DMS153 treated with DMSO at 0.1 percent for 48 hours (cell line): ENCODE measurements around the gene SPATA20.
A peak's percentile ranks its signal among the peaks of the same experiment; 100 is the strongest.

Experiments
- DNase-seq: peaks from one replicate; lab custom pipeline; 2025; ENCODE audit not compliant: unreplicated experiment; lab: John Stamatoyannopoulos, UW

SPATA20 gene

DNA sequence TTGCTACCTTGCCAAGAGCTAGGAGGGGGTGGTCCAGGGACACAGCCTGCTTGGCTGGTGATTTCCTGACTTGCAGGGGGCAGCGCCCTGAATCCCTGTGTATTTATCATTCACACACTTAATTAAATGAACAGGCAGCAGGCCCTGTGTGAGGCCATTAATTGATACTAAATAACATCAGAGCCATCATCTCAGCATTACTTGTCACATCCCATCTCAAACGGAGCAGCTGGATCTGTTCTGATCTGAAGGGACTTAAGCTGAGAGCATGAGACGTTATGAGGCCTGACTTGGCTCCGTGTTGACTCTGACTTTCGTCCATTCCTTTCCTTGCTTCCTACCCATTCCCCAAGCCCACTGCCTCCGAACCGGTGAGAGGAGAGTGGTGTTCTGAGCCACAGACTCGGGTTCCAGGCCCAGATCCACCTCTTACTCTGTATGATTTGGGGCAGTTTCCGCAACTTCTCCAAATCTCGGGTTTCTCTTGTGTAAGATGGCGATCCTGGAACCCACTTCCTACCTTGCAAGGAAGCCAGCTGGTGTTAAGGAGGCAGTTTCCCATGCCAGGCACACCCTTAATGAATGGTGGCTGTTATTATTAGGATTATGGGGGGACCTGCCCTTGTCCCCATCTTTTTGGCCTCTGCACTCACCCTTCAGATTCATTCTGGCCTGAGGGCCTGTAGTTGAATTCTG, 47.3 kb downstream of the SPATA20 start:
- no peak for DNase-seq

DNA sequence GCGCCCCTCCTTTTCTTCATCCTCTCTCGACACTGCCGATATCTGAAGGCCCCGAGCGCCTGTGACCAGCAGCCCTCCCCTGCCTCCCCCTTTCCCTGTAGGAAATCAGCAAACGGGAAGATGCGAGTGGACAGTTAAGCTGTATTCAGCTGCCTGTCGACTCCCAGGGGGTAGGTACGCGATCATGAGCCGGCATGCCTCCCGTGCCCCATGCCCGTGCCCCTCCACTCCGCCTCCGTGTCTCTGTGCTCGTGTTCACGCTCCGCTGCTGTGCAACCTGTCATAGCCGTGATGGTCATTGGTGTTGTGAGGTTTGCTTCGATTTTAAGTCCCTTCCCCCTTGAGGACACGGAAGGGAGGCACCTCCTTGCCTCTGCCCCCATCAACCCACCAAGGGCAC, 47.9 kb downstream of the SPATA20 start:
- DNase-seq: no peak

DNA sequence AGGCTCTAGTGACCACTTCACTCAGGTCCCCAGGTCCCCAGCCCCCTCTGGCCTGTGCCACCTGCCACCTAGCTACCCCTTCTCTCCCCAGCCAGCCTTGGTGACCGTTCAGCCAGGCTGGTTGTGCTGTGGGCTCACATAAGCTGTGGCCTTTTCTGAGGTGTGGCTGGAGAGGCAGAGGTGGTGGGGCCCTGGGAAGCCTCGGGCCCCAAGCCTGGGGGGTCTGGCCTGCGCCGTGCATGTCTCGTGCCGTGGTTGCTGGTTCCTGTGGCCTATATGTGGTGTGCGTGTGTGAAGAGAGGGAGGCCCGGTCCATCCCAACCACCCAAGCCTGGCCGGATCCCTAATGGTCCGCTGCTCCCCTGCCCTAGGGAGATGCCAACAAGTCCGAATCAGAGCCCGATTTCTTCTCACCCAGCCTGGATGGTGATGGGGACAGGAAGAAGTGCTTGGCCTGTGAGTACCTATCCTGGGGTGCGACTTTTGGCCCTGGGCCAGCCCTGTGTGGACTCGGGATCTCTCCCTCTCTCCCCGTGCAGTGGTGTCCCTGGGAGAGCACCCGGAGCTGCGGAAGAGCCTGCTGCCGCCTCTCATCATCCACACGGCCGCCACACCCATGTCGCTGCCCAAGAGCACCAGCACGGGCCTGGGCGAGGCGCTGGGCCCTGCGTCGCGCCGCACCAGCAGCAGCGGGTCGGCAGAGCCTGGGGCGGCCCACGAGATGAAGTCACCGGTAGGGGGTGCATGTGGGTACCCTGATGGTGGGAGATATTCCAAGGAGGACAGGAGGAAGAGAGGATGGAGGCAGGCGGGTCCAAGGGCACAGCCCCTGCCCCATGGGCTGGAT, 49.4 kb downstream of the SPATA20 start:
- DNase-seq: peak; percentile 15

DNA sequence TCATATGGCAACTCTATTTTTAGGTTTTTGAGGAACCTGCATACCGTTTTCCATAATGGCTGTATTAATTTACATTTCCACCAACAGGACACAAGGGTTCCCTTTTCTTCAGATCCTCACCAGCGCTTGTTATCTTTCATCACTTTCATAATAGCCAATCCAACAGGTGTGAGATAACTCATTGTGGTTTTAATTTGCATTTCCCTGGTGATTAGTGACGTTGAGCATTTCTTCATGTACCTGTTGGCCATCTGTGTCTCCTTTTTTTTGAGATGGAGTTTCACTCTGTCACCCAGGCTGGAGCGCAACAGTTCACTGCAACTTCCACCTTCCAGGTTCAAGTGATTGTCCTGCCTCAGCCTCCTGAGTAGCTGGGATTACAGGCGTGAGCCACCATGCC, 51.5 kb downstream of the SPATA20 start:
- DNase-seq: no peak

DNA sequence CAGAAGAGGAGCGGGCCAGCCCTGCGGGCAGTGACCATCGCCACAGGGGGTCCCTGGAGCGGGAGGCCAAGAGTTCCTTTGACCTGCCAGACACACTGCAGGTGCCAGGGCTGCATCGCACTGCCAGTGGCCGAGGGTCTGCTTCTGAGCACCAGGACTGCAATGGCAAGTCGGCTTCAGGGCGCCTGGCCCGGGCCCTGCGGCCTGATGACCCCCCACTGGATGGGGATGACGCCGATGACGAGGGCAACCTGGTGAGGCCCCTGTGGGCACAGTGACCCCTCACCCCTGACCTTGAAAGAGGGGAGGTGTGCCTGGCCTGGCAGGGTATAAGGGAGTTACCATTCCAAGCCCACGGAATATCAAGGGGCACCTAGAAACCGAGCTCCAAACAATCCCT, 52.6 kb downstream of the SPATA20 start:
- no peak for DNase-seq

DNA sequence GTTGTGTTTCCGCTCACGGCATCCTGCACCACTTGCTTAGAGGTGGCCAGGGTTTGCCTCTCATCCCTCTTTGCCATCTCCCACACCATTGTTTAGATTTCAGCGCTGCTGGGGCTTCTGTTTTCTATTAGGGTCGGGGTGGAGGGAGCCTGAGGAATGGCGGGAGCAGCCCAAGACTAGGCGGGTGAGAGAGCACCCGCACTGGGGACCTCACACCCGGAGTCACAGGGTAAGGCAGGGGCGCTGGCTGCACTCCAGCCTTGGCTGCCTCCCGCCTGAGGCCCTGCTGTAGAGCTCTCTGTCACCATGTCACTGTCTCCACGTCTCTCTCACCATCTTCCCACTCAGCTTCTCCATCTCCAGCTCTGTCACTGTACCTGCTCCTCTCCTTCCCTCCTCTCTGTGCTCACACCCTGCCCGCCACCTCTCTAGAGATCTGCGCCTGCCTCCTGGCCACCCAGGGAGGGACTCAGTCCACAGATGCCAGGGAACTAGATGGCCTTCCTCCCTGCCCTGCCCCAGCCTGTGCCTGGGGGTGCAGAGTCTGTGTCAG, 54.9 kb downstream of the SPATA20 start:
- DNase-seq: no peak

DNA sequence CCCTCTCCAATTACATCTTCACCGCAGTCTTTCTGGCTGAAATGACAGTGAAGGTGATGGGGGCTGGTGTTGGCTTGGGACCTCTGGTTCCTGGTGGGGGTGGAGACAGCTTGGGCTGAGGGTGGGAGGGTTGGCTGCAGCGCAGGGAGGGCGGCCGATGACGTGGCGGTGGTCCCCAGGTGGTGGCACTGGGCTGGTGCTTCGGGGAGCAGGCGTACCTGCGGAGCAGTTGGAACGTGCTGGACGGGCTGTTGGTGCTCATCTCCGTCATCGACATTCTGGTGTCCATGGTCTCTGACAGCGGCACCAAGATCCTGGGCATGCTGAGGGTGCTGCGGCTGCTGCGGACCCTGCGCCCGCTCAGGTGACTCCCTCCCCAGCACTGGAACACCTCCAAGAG, 55.9 kb downstream of the SPATA20 start:
- DNase-seq: no peak

DNA sequence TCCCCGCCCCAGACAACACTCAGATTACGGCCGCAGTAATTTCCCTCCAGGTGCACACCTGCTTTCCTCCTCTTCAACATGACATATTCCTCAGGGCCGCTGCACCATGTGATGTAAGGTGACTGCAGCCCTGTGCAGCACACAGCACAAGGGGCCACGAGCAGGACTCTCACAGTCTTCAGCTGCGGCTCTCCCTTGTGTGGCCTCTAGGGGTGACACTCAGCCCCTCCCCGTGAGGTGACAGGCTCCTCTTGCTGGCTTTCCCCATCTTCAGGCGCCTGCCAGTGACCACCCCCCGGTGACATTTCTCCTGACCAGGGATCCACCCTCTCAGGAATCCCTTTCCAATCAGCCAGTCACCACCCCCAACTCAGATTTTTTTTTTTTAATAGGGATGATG, 56.4 kb downstream of the SPATA20 start:
- peak; percentile 43 for DNase-seq

DNA sequence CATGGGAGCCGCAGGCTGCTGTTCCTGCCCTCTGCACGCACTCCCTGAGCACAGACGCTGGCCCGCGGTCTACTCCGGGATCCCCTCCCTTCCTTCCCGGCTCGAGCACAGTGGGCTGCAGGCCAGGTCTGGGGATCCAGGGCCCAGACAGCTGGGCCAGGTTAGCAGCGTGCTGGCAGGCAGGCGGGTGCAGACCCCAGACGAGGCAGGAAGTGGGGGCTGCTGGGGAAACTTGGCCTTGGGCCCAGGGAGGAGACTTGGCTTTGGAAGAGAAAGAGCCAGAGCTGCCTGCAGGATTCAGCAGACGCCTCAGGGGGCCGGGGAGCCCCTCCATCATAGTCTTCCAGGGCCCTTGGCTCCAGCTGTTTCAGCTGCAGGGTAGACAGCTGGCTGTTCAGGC, 57.5 kb downstream of the SPATA20 start:
- DNase-seq: no peak

DNA sequence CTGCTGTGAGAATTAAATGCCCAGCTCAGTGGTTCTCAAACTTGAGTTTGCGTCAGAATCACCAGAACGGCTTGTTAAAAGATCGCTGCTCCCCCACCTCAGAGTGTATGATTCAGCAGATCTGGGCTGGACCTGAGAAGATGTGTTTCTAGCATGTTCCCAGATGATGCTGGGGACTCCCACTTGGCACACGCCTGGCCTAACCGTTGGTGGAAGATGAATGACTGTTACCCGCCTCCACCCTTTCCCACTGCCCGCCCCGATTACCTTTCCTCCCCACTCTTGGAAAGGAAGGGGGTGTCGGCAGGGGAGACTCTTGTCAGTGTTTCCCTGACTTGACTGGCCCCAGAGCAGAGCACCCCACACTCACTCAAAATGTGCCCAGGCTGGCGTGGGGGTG, 58.5 kb downstream of the SPATA20 start:
- DNase-seq: no peak
